ENCODE results near the gene SORBS1.

- TF ChIP-seq CTCF (IDR thresholded peaks at IDR 0.05), result no peak
- no peak for TF ChIP-seq EZH2phosphoT487 (IDR thresholded peaks at IDR 0.05)
These were observed 61.1 kb downstream of the SORBS1 start for GRCh38 chr10:95500097-95500496.

Measured in neural progenitor cell (in vitro differentiated cells).